Endodermal cell (in vitro differentiated cells): Measurements from ENCODE around the gene RFLNA. TPM values are rescaled to one million over a fixed set of nuclear protein-coding genes. Genes with fewer than 3 reads are reported as not detected.
A peak's percentile ranks its signal among the peaks of the same experiment; 100 is the strongest.

ENCODE experiments used
- DNase-seq: peaks from one replicate; pipeline ENCODE4 v3.0.0-alpha.2; 2017
- H3K27ac ChIP-seq: 2 replicates; pipeline ENCODE4 v1.5.1; 2013; ENCODE audit warnings: mild to moderate bottlenecking, low read depth, low read length, moderate library complexity
- H3K27me3 ChIP-seq: 2 replicates; pipeline ENCODE4 v1.6.1; 2013; ENCODE audit warnings: mild to moderate bottlenecking, low read length, moderate library complexity; ENCODE audit not compliant: insufficient read depth, control insufficient read depth, poor library complexity, severe bottlenecking
- H3K36me3 ChIP-seq: 2 replicates; pipeline ENCODE4 v1.7.0; 2013; ENCODE audit warnings: mild to moderate bottlenecking, low read length, moderate library complexity; ENCODE audit not compliant: control insufficient read depth, insufficient read depth
- H3K4me1 ChIP-seq: one replicate; pipeline ENCODE4 v1.7.0; 2013; ENCODE audit warnings: low read length; ENCODE audit not compliant: control insufficient read depth, insufficient read depth
- H3K4me3 ChIP-seq: 2 replicates; pipeline ENCODE4 v1.5.1; 2013; ENCODE audit warnings: mild to moderate bottlenecking, low read length, moderate library complexity
- H3K9ac ChIP-seq: 2 replicates; pipeline ENCODE4 v1.6.1; 2013; ENCODE audit warnings: mild to moderate bottlenecking, low read length, moderate library complexity; ENCODE audit not compliant: poor library complexity, severe bottlenecking; ENCODE audit errors: extremely low read depth
- H3K9me3 ChIP-seq: 2 replicates; pipeline ENCODE4 v1.6.1; 2013; ENCODE audit warnings: mild to moderate bottlenecking, low read length, moderate library complexity; ENCODE audit not compliant: control insufficient read depth
- H3K27ac Mint-ChIP-seq: 2 replicates; pipeline ENCODE4 v1.8.0; 2020; ENCODE audit warnings: mixed read lengths
- H3K27me3 Mint-ChIP-seq: 2 replicates; pipeline ENCODE4 v1.8.0; 2021; ENCODE audit warnings: mild to moderate bottlenecking, mixed read lengths; ENCODE audit not compliant: insufficient read depth
- H3K36me3 Mint-ChIP-seq: 2 replicates; pipeline ENCODE4 v1.8.0; 2020; ENCODE audit warnings: low read depth, mixed read lengths
- H3K4me1 Mint-ChIP-seq: 2 replicates; pipeline ENCODE4 v1.8.0; 2020; ENCODE audit warnings: mixed read lengths
- H3K4me3 Mint-ChIP-seq: 2 replicates; pipeline ENCODE4 v1.8.0; 2020; ENCODE audit warnings: mild to moderate bottlenecking, moderate library complexity, mixed read lengths
- H3K9me3 Mint-ChIP-seq: 2 replicates; pipeline ENCODE4 v1.8.0; 2020; ENCODE audit warnings: mild to moderate bottlenecking, mixed read lengths
- CTCF ChIP-seq: fragments of 200-600 bp; sonication (generic); conservative IDR thresholded peaks from 2 replicates; pipeline ENCODE4 v1.5.0; 2021; ENCODE audit warnings: antibody characterized with exemption, mild to moderate bottlenecking
- WGBS, 2 experiments: methylation state at CpG; one replicate each; pipeline versions ENCODE4 v1.1.5 to v1.1.7; 2013; ENCODE audit warnings: missing lambda C conversion rate in 2 of 2, mixed read lengths in 1 of 2; ENCODE audit not compliant: insufficient coverage in 1 of 2, insufficient read length in 1 of 2; 5-methylcytosine and 5-hydroxymethylcytosine counted together
- total RNA-seq, 2 donors: library from RNA; stranded (reverse); fragmentation: NEBNext Ultra II Directional in 1 of 2; extraction: Animal tissue kit (Norgen Biotek cat#: 25700) in 1 of 2; gene quantifications; 2 replicates in 1 of 2; 3 replicates in 1 of 2; pipeline ENCODE4 v1.2.1, GENCODE V29; 2021

The RFLNA gene
- total RNA-seq, 2 donors from 2014 or later = 1.2 to 2.0 TPM

DNA sequence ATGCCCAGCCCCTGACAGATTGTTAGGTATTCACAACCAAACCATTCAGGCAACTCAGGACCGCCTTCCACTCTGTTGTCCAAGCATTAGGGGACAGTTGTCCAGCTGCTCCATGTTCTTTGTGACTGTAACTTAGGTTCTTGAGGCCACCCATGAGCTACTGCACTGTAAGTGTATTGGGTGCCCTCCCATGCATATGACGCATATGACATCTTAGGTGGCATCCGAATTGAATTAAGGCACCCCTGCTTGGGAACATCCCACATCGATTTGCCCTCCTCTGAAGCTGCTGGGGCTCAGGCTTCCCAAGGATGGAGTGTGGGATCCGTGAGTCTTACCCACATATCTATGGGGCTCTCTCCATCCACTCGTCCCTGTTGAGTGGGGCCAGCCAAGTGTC, 17.7 kb downstream of the RFLNA start:
- no peak overlapping the region for H3K27ac Mint-ChIP-seq
- no peak for DNase-seq
- Histone ChIP-seq H3K27me3 (no peaks in the 10 kb centered on the region), H3K27ac (no peak overlapping the region), H3K4me1 (peaks cover 12% of the 10 kb centered on the region), H3K9me3 (no peaks in the 10 kb centered on the region), H3K9ac (no peak overlapping the region), H3K36me3 (no peaks in the 10 kb centered on the region), H3K4me3 (no peak overlapping the region)
- no peak for TF ChIP-seq CTCF
- 76 to 100% methylated on average over 2 to 6 of the region's 6 CpGs for WGBS, 2 experiments
- peaks cover 22% of the 10 kb centered on the region for H3K4me1 Mint-ChIP-seq
- H3K9me3 Mint-ChIP-seq = no peaks in the 10 kb centered on the region
- H3K27me3 Mint-ChIP-seq = peaks cover 22% of the 10 kb centered on the region
- no peak overlapping the region for H3K4me3 Mint-ChIP-seq
- H3K36me3 Mint-ChIP-seq = no peaks in the 10 kb centered on the region

DNA sequence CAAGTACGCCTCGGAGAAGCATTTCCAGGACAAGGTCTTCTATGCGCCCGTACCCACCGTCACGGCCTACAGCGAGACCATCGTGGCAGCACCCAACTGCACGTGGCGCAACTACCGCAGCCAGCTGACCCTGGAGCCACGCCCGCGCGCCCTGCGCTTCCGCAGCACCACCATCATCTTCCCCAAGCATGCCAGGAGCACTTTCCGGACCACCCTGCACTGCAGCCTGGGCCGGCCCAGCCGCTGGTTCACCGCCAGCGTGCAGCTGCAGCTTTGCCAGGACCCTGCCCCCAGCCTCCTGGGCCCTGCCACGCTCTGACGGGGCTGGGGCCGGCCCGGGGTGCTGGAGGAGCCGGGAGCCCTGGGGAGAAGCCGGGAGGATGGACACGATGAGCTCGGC, 19.3 kb downstream of the RFLNA start:
- no peak for DNase-seq
- Histone ChIP-seq H3K36me3 (no peaks in the 10 kb centered on the region), H3K4me3 (no peak overlapping the region), H3K9ac (no peak overlapping the region), H3K27ac (no peak overlapping the region), H3K9me3 (no peaks in the 10 kb centered on the region), H3K27me3 (no peaks in the 10 kb centered on the region), H3K4me1 (peaks cover 22% of the 10 kb centered on the region)
- Mint-ChIP-seq H3K27ac (no peak overlapping the region), H3K36me3 (no peaks in the 10 kb centered on the region), H3K27me3 (peaks cover 22% of the 10 kb centered on the region), H3K4me3 (no peak overlapping the region), H3K4me1 (peaks cover 37% of the 10 kb centered on the region), H3K9me3 (no peaks in the 10 kb centered on the region)
- TF ChIP-seq CTCF = no peak
- WGBS, 2 experiments = 96 to 98% methylated on average over 22 to 30 of the region's 30 CpGs

GRCh38 chr12:124314766-124315165, 19.9 kb downstream of the RFLNA start:
- Histone ChIP-seq H3K9ac (no peak overlapping the region), H3K4me3 (no peak overlapping the region), H3K4me1 (peaks cover 24% of the 10 kb centered on the region), H3K27me3 (no peaks in the 10 kb centered on the region), H3K27ac (no peak overlapping the region), H3K9me3 (no peaks in the 10 kb centered on the region), H3K36me3 (no peaks in the 10 kb centered on the region)
- Mint-ChIP-seq H3K4me3 (no peak overlapping the region), H3K36me3 (no peaks in the 10 kb centered on the region), H3K9me3 (no peaks in the 10 kb centered on the region), H3K4me1 (peaks cover 37% of the 10 kb centered on the region), H3K27me3 (peaks cover 26% of the 10 kb centered on the region), H3K27ac (no peak overlapping the region)
- peak; percentile 47 for DNase-seq
- no peak for TF ChIP-seq CTCF
- 75 to 83% methylated on average over 5 to 9 of the region's 9 CpGs for WGBS, 2 experiments
